HG02938 (cell line): Measurements from ENCODE around the gene TRIM44.

Source experiments
- ATAC-seq: cut with Tn5 transposase; IDR thresholded peaks from one replicate; pipeline ENCODE4 v1.9.1; 2021; ENCODE audit warnings: mild to moderate bottlenecking, moderate library complexity; ENCODE audit not compliant: unreplicated experiment

TRIM44 gene

GRCh38 chr11:35785287-35786167 is 123.0 kb downstream of the TRIM44 start:
- ATAC-seq, result peak; percentile 73

GRCh38 chr11:35786188-35786587 is 123.6 kb downstream of the TRIM44 start:
- no peak for ATAC-seq

GRCh38 chr11:35787013-35787504 is 124.5 kb downstream of the TRIM44 start:
- ATAC-seq, result no peak

DNA sequence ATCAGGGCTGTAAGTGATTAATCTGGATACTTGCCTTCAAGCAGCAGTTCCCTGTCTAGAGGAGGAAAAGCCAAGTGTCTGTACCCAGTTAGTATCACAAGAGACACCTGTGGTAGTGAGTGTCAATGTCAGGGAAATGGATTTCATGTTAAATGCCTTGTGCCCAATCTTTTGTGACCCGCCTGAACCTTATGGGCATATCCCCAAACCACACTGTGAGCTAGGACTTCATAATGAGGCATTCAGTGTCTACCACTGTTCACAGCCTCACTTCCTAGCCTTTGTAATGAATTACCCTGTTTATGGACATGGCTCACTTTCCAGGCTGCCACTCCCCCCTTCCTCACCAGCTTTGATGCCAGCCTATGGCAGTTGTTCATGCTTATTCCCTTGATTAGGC is 125.1 kb downstream of the TRIM44 start:
- no peak for ATAC-seq

DNA sequence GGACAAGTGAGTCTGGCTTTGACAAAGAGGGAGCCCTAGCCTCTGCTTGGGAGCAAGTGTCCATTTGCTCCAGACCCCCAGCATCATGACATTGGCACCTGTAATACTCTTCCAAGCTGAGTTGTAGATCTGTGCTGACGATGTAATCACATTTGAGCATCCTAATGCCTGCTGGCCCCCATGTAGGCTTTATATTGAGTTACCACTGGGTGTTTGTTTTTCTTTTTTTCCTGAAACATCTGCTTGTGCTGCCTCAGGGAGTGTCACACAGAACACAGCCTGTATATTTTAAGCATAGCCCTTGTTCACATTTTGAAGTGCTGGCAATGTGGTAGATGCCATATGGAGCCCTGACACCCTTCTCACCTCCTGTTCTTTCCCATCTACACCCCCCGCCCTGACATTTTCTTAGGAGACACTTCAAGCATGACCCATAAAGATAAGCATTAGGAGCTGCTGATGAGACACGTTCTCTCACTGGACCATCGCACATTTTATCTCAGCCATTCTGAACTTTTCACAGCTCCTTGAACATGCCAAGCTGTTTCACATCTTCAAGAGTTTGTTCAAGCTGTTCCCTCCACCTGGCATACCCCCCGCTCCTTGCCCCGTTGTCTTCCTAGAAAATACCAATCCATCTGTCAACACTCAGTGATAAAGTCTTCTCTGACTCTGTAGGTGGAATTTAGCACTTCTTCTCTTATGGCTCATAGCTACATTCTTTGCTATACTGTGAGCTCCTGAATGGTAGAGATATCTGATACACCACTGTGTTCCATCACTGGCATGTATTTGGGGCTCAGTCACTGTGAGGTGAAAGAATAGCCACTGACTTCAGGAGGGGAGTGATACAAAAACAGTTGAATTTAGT is 128.7 kb downstream of the TRIM44 start:
- ATAC-seq, result no peak

DNA sequence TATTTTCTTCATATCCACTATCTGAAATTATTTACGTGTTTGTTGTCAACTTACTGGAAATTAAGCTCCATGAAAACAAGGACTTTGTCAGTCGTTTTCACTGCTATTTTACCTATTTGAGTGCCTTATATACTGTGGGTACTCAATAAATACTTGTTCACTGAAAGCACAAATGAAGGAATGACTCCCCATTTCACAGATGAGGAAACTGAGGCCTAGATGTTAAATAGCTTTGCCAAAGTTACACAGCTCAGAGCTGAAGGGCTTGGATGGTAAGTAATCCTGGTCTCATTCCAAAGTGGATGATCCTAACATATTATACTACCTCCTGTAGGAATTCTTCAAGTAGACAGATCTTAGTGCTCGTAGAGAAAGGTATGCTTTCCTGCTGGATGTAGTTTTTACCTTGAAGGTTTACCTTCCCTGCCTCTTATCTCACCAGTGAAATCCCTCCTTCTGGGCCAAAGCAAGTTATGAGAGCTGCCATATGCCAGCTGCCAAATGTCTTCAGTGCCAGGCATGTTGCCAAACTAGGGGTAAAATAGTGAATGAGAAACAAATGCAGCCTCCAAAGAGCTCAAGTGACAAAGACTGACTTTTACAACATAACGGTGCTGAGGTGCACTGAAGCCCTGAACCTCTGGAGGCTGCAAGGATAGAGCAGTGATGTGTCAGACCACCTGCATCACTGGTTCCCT is 129.7 kb downstream of the TRIM44 start:
- no peak for ATAC-seq

DNA sequence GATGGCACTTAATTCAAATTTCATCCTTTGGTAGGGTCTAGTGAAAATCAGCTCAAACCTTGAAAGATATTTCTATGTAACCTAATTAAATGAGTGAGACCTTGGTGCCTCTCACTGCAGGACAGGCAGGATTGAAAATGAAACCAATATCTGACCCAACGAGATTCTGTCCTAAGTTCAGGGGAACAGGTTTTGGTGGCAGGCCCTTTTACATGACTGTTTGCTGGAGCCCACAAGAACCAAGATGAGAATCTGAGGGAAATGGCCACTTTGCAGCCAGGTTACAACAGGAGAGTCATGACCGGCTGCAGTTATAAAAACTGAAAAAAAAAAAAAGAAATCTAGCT is 130.2 kb downstream of the TRIM44 start:
- peak; percentile 59 for ATAC-seq

GRCh38 chr11:35794333-35794732 is 131.8 kb downstream of the TRIM44 start:
- no peak for ATAC-seq

GRCh38 chr11:35794850-35795249 is 132.3 kb downstream of the TRIM44 start:
- ATAC-seq, result no peak

- no peak for ATAC-seq
Measured at GRCh38 chr11:35796562-35796961, 134.0 kb downstream of the TRIM44 start.

DNA sequence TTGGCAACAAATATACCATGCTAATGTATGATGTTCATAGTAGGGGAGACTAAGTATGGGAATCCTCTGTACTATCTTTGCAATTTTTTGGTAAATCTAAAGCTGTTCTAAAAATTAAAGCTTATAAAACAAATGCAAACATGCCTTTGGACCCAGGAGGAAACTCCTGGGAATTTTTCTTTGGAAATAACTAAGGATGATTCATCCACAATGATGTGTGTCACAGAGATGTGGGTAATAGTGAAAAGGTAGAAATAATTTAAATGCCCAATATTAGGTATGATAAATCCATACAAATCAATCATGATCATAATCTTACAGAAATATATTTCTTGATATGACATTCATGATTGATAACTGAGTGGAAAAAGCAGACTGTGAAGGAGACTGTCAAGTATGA is 135.8 kb downstream of the TRIM44 start:
- ATAC-seq, result no peak

DNA sequence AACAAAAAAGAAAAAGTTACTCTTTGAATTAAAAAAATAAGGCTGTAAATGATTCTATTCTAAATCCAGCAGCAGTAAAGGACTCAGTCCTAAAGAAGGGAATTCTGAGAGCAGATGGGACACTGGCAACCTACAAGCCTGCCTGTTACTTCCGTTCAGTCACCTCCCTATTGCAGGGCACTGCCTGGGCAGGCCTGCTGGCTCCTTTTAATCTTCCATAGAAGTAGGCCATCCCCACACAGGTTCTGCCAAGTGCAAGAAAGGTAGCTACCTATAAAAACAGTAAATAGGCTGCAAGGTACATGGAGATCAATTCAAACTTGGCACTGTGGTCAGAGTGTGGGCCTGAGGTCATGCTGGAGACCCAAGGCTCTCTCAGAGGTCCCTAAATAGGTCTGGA is 136.4 kb downstream of the TRIM44 start:
- no peak for ATAC-seq

DNA sequence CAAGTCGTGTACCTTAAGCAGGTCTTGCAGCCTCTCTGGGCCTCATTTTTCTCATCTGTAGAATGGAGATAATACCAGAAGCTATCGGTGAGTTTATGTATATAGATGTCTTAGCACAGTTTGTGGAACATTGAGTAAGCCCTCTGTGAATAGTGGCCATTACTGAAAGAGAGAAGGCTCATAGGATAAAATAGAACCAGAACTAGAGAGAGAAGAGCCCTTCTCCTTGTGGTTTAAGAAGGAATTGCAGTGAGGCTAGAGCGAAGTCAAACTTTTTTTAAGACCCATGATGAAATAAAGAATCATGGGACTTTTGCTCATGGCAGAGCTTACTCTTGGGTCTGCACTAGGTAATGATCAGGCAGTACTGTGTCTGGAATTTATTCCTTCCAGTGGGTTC is 137.1 kb downstream of the TRIM44 start:
- ATAC-seq, result no peak

- ATAC-seq, result peak; percentile 84
Measured at GRCh38 chr11:35800970-35801953, 138.7 kb downstream of the TRIM44 start.

GRCh38 chr11:35802221-35802620 is 139.6 kb downstream of the TRIM44 start:
- ATAC-seq, result no peak

GRCh38 chr11:35802672-35803071 is 140.1 kb downstream of the TRIM44 start:
- no peak for ATAC-seq

DNA sequence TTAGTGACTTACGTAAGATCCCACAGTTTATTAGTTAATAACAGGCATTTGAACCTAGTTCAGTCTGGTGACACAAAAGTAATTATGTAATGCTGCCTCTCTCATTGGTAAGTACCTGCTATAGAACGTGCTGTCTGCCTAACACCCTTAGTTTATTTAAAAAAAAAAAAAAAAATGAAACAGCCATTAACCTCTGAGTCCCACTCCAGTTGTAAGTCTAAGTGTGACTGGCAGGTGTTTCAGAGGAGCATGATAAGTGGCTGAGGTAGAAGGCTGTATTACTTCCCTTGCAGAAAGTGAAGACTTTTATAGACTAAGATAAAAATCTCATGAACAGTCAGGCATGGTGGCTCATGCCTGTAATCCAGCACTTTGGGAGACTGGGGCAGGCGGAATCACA is 140.5 kb downstream of the TRIM44 start:
- no peak for ATAC-seq

- ATAC-seq, result no peak
Measured at GRCh38 chr11:35804451-35805040, 142.0 kb downstream of the TRIM44 start.

DNA sequence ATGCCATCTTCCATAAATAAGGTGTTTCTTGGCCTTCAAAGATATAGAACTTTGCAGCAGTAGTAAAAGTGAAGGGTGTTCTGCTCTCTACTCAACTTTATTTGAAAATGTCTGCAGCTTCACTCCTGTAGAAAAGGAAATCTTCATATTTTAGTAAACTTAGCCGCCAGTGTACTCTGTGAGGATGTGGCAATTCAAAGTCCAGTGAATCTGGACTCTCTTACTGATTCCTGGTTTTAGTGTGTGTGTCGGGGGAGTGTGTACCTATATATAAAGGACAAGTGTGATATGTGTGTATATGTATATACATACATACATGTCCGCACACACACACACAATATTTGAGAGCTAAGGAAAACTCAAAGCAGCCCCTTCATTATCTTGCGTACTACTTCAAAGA is 147.0 kb downstream of the TRIM44 start:
- no peak for ATAC-seq
